HG03378 (cell line): ENCODE data around the gene MRPL54.

Experiments
- ATAC-seq: cut with Tn5 transposase; IDR thresholded peaks from one replicate; pipeline ENCODE4 v1.9.1; 2021; ENCODE audit warnings: mild to moderate bottlenecking, moderate library complexity; ENCODE audit not compliant: unreplicated experiment

The MRPL54 gene

GRCh38 chr19:3768015-3768747 lies 5.7 kb downstream of the MRPL54 start:
- no peak for ATAC-seq

DNA sequence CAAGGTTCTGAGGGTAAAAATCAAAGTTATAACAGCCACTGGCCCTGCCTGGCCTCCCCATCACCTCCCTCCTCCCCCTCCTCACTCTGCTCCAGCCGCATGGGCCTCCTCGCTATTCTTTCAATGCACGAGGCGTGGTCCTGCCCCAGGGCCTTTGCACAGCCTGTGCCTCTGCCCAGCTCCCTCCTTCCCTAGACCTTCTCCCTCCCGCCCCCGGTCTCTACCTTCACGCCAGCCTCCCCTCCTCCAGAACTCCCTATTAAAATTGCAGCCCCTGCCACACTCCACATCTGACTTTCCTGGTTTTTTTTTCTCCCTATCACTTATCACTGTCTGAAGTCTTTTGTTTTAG lies 6.2 kb downstream of the MRPL54 start:
- ATAC-seq = no peak

DNA sequence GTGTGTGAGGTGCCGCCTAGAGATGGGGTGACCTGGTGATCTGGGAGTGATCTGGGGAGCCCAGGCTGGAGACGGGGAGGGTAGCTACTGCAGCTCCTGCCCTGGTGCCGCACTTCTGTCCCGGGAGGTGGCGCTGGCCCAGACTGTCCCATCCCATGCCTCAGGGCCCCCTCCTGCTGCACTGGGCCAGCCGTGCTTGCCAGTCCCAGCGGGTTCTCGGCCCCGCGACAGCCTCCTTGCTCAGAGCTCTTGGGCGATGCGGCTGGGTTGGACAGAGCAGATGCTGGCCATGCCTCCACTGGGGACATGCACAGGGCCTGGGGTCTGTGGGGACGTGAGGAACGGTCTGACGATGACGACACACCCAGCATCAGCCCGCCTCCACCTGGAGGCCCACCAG lies 7.0 kb downstream of the MRPL54 start:
- no peak for ATAC-seq

GRCh38 chr19:3770136-3770999 lies 7.9 kb downstream of the MRPL54 start:
- ATAC-seq = no peak

DNA sequence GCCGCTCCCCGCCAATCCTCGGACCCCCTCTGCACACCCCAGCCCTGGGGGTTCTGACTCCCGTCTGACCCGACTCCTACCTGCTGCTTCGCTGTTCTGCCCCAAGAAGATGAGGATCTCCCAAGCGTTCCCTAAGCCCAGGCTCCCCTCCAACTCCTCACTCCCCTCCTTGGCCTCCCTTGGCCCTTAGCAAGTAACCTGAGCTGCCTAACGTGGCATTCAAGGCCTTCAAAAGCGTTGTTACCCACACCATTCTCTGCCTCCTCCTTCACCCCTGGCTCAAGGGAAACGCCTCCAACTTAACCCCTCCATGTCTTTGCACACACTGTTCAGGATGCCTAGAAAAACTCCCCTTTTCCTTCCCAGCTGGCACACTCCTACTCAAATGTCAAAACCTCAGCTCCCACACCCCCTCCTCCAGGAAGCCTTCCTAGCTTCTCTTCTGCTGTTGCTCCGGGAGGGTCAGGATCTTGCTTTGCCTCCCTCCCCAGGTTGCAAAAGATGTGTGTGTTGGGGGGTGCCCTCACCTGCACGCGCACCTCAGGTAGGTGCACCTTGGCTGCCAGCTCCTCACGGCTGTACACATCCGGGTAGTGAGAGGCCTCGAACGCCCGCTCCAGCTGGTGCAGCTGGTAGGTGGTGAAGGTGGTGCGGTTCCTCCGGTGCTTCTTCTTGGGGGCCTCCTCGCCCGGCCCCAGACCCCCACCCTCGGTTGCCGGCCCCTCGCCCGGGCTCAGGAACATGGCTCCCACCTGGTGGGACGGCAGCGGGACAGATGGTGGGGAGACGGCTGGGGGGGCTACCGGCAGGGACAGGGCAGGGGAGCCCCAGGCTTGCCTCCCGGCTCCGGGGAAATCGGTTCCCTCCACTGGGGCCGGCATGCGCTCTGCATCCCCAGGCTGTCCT lies 8.8 kb downstream of the MRPL54 start:
- ATAC-seq = no peak

DNA sequence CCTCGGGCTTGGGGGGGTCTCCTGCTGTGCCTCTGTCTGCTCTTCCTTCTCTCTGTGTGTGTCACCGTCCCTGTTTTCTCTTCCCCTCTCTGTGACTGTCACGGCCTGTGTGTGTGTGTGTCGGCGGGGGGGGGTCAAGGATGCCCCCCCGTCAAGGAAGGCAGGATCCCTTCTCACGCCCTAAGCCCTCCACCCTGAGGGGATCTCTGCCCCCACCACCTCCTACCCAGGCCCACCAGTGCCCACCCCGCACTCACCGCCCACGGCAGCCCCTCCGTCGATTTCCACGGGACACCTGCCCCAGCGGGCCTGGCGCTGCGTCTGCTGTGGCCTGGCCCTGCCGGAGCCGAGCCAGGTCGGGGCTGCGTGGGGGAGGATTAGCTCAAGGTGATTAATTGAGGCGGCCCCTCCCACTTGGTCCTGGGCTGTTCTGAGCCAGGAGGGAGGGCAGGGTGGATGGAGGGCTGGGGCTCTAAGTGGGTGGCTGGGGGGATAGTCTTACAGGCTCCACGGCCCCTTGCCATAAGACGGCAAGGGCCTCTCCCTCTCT lies 9.5 kb downstream of the MRPL54 start, which contains the start of gene RAX2:
TSS of gene RAX2 (minus strand) at position 323 of the 550 bp plus-strand sequence. CDS start 486 bp downstream, outside the sequence.
- ATAC-seq = no peak

- no peak for ATAC-seq
Observed at GRCh38 chr19:3773814-3774515, 11.5 kb downstream of the MRPL54 start.

DNA sequence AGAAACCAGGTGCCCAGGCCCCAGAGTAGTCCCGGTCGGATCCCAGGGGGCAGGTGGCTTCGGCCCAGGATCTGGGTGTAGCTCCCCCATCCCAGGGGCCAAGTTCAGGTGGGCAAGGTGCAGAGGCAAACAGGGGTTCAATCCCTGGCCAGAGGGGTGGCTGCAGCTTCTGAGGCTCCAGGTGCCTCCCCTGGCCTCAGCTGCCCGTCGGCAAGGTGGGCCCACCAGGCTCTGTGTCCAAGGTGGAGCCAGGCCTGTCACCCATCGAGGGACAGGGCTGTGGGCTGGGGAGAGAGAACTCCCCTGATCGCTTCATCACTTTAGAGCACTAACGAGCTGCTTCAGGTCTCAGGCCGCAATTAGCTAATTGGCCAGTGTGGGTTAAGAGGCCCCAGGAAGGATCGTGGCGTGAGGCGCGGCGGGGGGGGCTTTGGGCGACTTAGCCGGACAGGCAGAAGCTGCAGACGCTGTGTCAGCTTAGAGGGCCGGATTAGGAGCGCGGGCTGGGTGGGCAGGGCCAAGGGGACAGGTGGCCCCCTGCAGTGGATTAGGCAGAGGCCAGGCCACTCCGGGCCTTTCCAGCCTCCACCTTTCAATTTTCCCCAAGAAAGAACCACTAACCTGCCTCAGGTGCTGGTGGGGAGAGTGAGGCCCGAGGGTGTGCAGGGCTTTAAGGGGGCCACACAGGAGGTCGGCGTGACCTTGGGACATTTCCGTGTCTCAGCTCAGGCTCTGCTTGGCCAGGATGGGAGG lies 12.3 kb downstream of the MRPL54 start:
- ATAC-seq = no peak

DNA sequence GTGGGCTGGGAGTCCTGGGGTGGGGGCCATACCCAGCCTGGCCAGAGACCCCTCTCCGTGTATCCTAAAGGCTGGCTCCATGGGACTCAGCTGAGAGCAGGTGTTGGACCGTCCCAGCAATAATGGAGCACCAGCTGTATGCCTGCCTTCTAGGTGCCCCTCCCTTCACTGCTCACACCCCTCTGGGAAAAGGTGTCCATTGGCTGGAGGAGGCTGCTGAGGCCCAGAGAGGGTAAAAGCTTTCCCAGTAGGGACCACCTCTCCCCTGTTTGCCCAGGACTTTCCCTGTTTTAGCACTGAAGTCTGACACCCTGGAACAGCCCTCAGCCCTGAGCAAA lies 12.9 kb downstream of the MRPL54 start:
- ATAC-seq = no peak

GRCh38 chr19:3775831-3776230 lies 13.3 kb downstream of the MRPL54 start:
- ATAC-seq = no peak

GRCh38 chr19:3776479-3777040 lies 14.1 kb downstream of the MRPL54 start:
- ATAC-seq = no peak

- no peak for ATAC-seq
Observed at GRCh38 chr19:3778104-3778867, 15.8 kb downstream of the MRPL54 start.

GRCh38 chr19:3778899-3779723 lies 16.6 kb downstream of the MRPL54 start:
- no peak for ATAC-seq

DNA sequence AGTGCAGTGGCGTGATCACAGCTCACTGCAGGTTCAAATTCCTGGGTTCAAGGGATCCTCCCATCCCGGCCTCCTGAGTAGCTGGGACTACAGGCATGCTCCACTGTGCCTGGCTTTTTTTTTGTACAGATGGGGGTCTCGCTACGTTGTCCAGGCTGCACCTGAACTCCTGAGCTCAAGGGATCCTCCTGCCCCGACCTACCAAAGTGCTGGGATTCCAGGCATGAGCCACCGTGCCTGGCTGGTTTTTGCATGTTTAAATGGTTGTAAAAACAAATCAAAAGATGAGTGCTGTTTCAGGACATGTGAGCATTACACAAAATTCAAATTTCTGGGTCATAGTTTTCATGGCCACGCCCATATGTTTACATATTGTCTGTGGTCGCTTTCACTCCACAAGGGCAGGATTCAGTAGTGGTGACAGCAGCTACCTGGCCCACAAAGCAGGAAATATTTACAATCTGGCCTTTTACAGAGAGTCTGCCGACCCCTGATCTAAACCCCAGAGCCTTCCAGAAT lies 18.4 kb downstream of the MRPL54 start:
- no peak for ATAC-seq

DNA sequence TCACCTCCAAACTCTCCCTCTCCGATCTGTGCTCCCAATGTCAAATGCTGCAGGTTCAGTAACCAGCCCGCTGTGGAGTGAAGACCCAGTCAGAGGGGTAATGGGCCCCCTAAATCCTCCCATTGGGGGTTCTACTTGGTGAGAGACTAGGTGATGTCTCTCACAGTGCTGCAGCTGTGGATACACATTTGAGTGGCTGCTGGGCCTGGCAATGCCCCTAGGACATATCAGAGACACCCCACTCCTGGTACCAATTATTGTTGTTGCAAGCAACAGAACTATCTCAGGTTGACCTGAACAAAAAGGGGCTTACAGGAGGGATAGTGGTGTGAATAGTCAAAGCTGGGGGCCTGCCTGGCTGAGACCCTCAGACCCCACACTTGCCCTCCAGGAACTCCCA lies 19.1 kb downstream of the MRPL54 start:
- no peak for ATAC-seq

DNA sequence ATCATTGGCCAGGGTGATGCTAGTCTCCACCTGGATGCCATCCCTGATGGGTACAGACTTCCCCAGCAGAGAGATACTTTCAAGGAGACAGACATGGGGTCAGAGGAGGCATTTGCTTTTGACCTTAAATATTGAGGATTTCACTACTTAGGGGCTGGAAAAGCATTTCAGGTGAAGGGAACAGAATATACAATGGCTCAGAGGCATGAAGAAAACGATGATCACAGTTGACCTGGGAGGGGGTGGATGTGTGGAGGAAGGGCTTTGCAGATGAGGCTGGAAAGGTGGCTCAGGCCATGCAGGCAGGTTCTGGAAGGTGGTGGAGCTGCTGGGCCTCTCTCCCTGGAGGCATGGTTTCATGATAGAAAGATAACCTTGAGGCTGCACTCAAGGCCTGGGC lies 19.8 kb downstream of the MRPL54 start:
- ATAC-seq = no peak

GRCh38 chr19:3782903-3783302 lies 20.4 kb downstream of the MRPL54 start:
- no peak for ATAC-seq
